ENCODE measurements around the gene CAPN13.

- TF ChIP-seq CTCF (IDR thresholded peaks at IDR 0.05; ENCODE audit: low read length) = no peak
- no peak for TF ChIP-seq EZH2 (IDR thresholded peaks at IDR 0.05; ENCODE audit: borderline replicate concordance, low read length)
Observed at GRCh38 chr2:30823452-30823851, 16.2 kb upstream of the CAPN13 start.
